Activated T-helper 17 cell treated with anti-CD3 and anti-CD28 coated beads, Interleukin-2, amount 50 U/mL, for 72 hours (primary cell): ENCODE data around the gene CES1. TPM values are rescaled to one million over a fixed set of nuclear protein-coding genes. Genes with fewer than 3 reads are reported as not detected.
"Not testable (repeated sequence)": the region's sequence is repeated elsewhere in the genome, so short reads cannot be mapped to it uniquely, and the experiment has no call there.

Source experiments
- ATAC-seq: fragments of 150-1000 bp; cut with Tn5 transposase; replicated peaks from 2 replicates; pipeline ENCODE4 v1.10.0; 2021; ENCODE audit warnings: mild to moderate bottlenecking, moderate library complexity
- H3K27ac Mint-ChIP-seq: one replicate; pipeline ENCODE4 v1.8.0; 2022; ENCODE audit warnings: mixed read lengths
- H3K27me3 Mint-ChIP-seq: one replicate; pipeline ENCODE4 v1.8.0; 2022; ENCODE audit warnings: mixed read lengths
- H3K36me3 Mint-ChIP-seq: one replicate; pipeline ENCODE4 v1.8.0; 2022; ENCODE audit warnings: low read depth, mild to moderate bottlenecking, mixed read lengths
- H3K4me1 Mint-ChIP-seq: one replicate; pipeline ENCODE4 v1.8.0; 2022; ENCODE audit warnings: mixed read lengths
- H3K4me3 Mint-ChIP-seq: one replicate; pipeline ENCODE4 v1.8.0; 2022; ENCODE audit warnings: mild to moderate bottlenecking, mixed read lengths
- H3K9me3 Mint-ChIP-seq: one replicate; pipeline ENCODE4 v1.8.0; 2022; ENCODE audit warnings: mixed read lengths
- total RNA-seq, 2 donors: library from RNA; stranded (reverse); gene quantifications; one replicate each; pipeline ENCODE4 v1.2.3, GENCODE V29; 2022

CES1 gene
- total RNA-seq, 2 donors from 2014 or later = not detected

DNA sequence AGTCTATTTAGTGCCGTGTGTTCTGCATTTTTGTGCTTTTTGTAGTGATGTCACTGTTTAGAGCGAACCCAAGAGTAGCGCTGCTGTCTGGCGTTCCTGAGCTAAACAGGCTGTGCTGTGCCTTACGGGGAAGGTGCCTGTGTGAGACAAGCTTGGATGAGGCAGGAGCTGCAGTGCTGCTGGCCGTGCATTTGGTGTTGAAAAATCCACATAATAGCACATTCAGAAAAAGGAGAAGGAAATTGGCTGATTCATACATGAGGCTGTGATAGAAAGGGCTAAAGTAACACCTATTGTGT lies 50.2 kb downstream of the CES1 start:
- H3K27ac Mint-ChIP-seq, H3K36me3 Mint-ChIP-seq: not testable (repeated sequence)

DNA sequence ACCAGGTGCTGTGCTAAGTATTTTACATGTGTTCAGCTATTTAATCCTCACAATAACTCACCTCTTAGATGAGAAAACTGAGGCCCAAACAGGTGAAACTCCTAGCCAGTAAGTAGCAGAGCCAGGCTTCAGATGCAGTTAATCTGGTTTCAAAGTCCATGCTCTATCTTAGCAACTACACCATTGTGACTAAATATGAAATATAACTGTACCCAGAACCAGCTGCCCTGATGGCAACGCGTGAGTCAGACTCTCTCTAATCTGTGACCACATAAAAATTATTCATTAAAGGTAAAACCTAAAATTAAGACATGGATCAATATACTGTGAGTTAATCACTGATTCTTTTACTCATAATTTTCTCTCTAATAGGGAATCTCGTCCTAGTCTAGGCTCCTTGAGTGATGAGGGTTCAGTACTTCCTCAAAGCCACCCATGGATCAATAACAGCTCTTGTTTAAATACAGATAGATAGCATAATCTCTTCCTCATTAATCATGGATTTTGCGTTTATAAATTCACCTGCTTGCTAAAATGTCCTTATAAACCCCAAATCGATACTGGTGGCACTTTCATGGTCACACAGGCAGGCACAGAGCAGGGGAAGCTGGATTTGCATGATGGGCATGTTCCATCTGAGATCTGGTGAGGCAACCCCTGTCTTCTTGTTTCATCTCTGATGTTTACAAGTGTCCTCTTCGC lies 50.7 kb downstream of the CES1 start:
- not testable (repeated sequence) for H3K9me3 Mint-ChIP-seq, H3K4me1 Mint-ChIP-seq, H3K36me3 Mint-ChIP-seq, H3K27ac Mint-ChIP-seq, H3K27me3 Mint-ChIP-seq, ATAC-seq, H3K4me3 Mint-ChIP-seq

More for the DNA sequence above, 50.2 kb downstream of the CES1 start:
- not testable (repeated sequence) for H3K27me3 Mint-ChIP-seq, H3K4me1 Mint-ChIP-seq, H3K9me3 Mint-ChIP-seq, H3K4me3 Mint-ChIP-seq, ATAC-seq

DNA sequence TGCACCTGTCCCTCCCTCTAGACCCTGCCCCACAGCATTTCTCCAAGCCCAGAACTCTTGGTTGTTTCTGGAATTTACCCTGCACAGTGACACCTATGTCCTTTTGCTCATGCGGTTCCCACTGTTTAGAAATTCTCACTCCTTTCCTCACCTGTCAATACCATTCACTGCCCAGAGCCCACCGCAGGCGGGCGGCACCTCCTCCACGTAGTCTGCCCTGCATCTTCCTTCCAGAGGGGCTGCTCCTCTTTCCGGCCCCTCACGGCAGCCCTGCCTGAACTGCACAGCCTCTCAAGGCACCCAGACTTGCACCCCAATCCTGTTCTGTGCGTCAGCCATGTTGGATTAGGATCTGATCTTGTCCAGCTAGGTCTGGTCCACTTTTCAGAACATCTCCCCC lies 51.4 kb downstream of the CES1 start:
- not testable (repeated sequence) for H3K27me3 Mint-ChIP-seq, H3K36me3 Mint-ChIP-seq, H3K4me3 Mint-ChIP-seq, H3K9me3 Mint-ChIP-seq, ATAC-seq, H3K4me1 Mint-ChIP-seq, H3K27ac Mint-ChIP-seq

DNA sequence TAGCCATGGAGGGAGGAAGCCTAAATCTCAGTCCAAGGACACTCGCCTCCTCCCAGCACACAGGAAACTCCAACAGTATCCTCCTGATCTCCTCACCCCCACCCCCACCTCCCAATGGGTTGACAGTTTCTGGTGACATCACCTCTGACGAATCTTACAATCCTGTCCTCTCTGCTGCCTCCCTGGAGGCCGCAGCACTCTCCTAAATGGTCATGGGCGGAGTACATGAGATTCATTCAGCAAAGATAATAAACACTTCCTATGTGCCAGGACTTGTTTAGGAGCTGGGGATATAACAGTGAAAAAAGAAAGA lies 52.8 kb downstream of the CES1 start:
- H3K9me3 Mint-ChIP-seq, H3K27me3 Mint-ChIP-seq, H3K36me3 Mint-ChIP-seq, ATAC-seq, H3K27ac Mint-ChIP-seq, H3K4me1 Mint-ChIP-seq, H3K4me3 Mint-ChIP-seq: not testable (repeated sequence)

DNA sequence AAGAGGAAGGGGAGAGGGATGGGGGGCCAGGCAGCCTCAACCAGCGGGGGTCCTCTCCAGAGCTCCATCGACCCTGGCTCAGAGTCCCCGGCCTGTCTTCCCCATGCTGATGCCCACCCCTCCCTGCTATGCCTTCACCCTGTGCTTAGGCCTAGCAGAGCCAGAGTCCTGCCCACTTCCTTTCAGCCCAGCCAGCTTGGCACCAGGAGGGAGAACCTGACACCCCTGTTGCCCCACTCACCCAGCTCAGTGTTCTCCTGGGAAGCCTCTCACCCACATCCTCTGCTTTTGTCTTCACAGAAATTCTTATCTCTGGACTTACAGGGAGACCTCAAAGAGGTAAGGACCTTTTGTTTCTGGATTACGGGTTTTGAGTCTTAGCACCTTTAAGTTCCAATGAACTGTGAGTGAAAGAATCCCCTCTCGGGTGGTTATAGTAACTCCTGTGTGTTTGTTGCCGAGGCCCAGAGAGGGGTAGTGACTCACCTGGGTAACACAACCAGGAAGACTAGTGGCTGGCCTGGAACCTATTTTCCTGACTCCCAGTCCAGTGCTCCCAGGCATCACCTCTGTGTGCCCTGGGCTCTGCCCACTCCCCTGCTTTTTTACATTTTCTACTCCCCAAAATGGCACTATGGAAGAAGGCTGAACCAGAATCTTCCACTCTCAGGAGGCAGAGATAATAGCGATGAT lies 53.3 kb downstream of the CES1 start:
- Mint-ChIP-seq H3K27ac (no peak overlapping the region), H3K4me3 (no peak overlapping the region), H3K9me3 (no peaks in the 10 kb centered on the region), H3K36me3 (no peaks in the 10 kb centered on the region), H3K4me1 (no peaks in the 10 kb centered on the region), H3K27me3 (peaks cover 6% of the 10 kb centered on the region)
- no peak for ATAC-seq

DNA sequence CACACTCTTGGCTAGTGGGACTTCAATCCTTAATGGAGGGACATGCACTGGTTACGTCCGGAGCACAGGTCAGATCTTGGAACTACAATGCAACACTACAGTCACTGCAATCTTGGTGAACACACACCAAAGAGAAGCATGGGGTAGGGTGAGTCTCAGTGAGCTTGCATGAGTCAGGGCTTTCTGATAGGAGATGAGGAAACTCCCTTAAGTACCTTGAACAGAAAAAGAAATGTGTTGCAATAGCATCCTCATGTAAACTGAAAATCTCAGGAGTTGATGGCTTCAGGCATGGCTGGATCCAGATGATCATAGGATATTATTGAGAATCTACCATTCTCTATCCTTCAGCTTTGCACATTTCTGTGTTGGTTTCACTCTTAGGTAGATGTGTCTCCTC lies 54.1 kb downstream of the CES1 start:
- peaks cover 10% of the 10 kb centered on the region for H3K27me3 Mint-ChIP-seq
- no peaks in the 10 kb centered on the region for H3K4me1 Mint-ChIP-seq
- no peaks in the 10 kb centered on the region for H3K36me3 Mint-ChIP-seq
- H3K9me3 Mint-ChIP-seq = no peaks in the 10 kb centered on the region
- no peak overlapping the region for H3K27ac Mint-ChIP-seq
- no peak overlapping the region for H3K4me3 Mint-ChIP-seq
- no peak for ATAC-seq

DNA sequence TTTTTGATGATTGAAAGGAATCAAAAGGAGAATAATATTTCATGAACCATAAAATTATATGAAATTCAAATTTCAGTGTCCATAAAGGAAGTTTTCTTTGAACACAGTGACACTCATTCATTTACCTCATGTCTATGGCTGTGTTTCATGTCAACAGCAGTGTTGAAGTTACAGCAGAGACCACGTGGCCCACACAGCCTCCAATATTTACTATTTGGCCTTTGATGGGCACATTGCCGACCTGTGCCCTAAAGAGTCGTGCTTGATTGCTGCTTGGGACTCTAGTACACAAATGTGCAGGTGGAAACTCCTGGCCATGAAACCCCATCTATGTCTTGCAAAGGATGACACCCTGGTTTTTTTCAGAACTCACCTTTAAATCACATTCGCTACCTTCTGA lies 57.0 kb downstream of the CES1 start:
- no peak for ATAC-seq
- peaks cover 7% of the 10 kb centered on the region for H3K27me3 Mint-ChIP-seq
- H3K4me3 Mint-ChIP-seq = no peak overlapping the region
- no peak overlapping the region for H3K27ac Mint-ChIP-seq
- no peaks in the 10 kb centered on the region for H3K9me3 Mint-ChIP-seq
- H3K36me3 Mint-ChIP-seq = no peaks in the 10 kb centered on the region
- no peaks in the 10 kb centered on the region for H3K4me1 Mint-ChIP-seq

DNA sequence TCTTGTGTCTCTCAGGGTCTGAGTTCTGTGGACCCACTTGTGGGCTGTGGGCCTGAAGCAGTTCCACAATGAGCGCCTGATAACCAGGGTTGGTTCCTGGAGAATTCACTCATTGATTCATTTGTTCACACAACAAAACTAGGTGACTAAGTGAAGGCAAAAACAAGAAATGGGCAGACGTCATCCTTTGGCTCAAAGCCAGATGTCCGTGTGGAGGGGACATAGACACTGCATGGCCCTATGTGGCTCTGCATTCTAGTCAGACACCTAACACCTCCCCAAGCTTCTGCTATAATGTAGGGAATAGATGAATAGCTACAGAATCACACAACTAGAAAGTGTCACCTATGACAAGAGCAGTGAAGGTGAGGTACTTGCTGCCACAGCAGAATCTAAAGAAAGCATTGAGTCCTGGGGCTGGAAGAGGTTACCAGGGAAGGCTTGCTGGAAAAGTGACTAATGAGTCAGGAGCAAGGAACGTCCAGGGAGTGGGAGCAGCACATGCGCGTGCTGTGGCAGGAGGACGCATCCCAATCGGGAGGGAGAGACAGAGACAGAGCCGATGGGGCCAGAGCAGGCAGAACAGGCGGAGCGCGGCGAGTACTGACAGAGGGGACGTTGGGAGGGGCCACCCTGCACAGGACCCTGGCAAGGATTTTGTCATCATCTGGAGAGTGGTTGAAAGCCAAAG lies 58.9 kb downstream of the CES1 start:
- Mint-ChIP-seq H3K27ac (no peak overlapping the region), H3K9me3 (no peaks in the 10 kb centered on the region), H3K27me3 (peaks cover 7% of the 10 kb centered on the region), H3K4me1 (no peaks in the 10 kb centered on the region), H3K4me3 (no peak overlapping the region), H3K36me3 (no peaks in the 10 kb centered on the region)
- ATAC-seq = no peak

DNA sequence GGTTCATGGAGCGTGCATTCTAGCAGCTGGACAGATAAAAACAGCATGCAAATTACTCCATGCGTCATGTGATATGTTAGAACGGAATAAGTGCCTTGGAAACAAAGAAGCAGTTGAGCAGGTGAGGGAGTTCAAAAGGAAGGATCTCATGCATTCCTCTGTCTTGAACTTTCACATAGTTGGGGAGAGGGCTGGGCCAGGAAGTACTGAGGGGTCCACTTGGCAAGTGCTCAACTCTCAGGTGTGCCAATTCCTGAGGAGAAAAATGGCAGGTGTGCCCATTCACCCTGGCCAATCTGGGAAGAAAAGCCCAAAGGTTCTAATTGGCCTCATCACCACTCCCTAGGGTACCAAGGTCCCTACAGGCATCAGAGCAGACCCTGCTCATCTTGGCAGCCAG lies 67.7 kb downstream of the CES1 start:
- H3K9me3 Mint-ChIP-seq = no peaks in the 10 kb centered on the region
- no peaks in the 10 kb centered on the region for H3K36me3 Mint-ChIP-seq
- H3K27ac Mint-ChIP-seq = no peak overlapping the region
- no peak for ATAC-seq
- no peak overlapping the region for H3K4me3 Mint-ChIP-seq
- H3K4me1 Mint-ChIP-seq = no peaks in the 10 kb centered on the region
- H3K27me3 Mint-ChIP-seq = peaks cover 9% of the 10 kb centered on the region

DNA sequence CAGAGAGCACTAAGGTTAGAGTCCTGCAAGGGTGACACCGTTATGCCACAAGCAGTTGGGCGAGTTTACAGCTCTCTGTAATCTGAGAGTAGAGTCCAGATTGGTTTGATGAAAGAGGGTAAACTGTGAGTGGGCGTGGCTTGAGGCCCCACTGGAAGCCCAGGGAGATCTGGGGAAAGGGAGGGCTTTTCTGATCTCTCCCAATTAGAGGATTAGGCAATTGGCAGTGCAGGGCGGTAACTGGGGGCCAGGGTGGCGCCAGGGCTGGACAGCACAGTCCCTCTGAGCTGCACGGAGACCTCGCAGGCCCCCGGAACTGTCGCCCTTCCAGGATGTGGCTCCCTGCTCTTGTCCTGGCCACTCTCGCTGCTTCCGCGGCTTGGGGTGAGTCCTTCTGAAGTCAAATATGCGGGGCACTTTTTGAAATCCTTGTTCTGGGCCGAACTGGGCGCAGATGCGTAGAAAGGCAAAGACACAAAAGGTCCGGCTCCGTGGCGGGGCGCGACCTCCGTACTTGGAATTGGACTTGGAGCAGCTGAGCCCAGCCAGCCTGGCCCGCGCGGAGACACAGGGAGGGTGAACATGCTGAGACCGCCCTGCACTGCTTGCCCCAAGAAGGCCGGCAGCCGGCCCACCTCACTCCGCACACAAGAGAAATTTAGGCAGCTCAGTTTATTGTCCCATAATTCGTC lies 72.4 kb downstream of the CES1 start:
- Mint-ChIP-seq H3K36me3 (no peaks in the 10 kb centered on the region), H3K9me3 (no peaks in the 10 kb centered on the region)
- ATAC-seq = no peak

DNA sequence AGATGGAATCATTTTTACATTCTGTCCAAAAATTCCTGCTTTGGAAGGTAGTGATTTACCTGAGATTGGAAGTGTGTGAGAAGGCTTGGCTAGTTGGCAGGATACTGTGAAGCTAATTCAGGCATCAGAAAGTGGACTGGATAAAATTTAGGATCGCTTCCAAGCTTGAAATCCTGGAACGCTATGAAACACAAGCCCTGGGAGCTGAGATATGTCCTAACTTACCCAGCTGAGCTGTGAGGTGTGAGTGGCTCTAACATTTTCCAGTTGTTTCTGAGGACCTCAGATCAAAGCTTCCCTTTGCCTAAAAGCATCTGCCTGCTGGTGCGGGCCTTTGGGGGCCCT lies 73.0 kb downstream of the CES1 start:
- ATAC-seq, H3K4me1 Mint-ChIP-seq: not testable (repeated sequence)

More for the DNA sequence above, 72.4 kb downstream of the CES1 start:
- Mint-ChIP-seq H3K27me3 (peaks cover 9% of the 10 kb centered on the region), H3K4me1 (no peaks in the 10 kb centered on the region), H3K27ac (no peak overlapping the region), H3K4me3 (no peak overlapping the region)

DNA sequence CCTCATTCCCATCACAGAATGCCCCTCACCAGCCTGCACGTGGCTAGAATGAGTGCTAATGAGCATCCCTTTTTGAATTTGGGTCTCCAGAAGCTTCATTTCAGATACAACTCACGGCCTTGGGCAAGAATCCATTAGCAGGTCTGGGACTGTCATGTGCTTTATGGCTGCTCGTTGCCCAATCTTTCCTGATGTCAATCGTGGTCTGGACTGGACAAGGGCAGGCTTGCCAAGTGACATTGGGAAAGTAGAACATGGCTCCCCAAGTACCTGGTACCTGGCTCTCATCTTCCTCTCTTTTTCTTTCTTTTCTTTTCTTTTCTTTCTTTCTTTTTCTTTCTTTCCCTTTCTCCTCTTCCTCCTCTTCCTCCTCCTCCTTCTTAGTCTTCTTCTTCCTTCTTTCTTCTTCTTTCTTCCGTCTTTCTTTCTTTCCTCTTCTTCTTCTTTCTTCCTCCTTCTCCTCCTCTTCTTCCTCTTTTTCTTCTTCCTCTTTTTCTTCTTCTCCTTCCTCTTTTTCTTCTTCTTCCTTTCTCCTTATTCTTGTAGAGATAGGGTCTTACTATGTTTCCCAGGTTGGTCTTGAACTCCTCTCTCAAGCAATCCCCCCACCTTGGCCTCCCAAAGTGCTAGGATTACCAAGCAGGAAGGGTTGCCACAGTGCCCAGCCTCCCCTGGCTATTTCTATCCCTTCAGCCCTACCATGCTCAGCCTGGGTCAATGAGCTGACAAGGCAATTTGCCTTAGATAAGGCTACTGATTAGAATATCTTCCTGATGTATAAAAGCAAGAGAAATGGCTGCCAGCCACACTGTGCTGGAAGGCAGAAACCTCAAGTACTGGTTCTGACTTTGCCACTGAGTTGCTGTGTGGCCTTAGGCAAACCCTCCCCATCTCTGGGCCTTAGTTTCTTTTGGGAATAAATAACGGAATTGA lies 75.0 kb downstream of the CES1 start:
- H3K4me3 Mint-ChIP-seq, H3K27me3 Mint-ChIP-seq, H3K27ac Mint-ChIP-seq, H3K36me3 Mint-ChIP-seq, ATAC-seq: not testable (repeated sequence)
- Mint-ChIP-seq H3K9me3 (peaks cover 14% of the 10 kb centered on the region), H3K4me1 (peaks cover 14% of the 10 kb centered on the region)

More for the DNA sequence above, 73.0 kb downstream of the CES1 start:
- not testable (repeated sequence) for H3K4me3 Mint-ChIP-seq, H3K9me3 Mint-ChIP-seq, H3K27me3 Mint-ChIP-seq, H3K36me3 Mint-ChIP-seq, H3K27ac Mint-ChIP-seq

DNA sequence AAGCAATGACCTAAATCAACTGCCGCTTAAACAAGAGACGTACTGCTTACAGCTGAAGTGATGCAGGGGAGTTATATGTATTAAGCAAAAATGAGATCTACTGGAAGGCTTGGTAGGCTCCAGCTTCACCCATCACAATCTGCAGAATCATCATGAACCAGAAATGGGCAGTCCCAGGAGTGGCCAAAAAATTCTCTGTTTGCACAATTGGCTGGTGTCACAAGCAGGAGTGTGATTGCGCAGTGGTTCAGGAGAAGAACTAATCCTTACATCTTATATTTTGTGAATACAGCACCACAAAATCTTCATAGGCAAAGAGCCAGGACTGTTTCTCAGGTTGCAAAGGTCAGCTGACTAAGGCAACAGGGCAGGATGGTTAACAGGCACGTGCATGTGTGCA lies 75.9 kb downstream of the CES1 start:
- H3K4me1 Mint-ChIP-seq = peaks cover 14% of the 10 kb centered on the region
- no peak overlapping the region for H3K4me3 Mint-ChIP-seq
- no peaks in the 10 kb centered on the region for H3K36me3 Mint-ChIP-seq
- H3K9me3 Mint-ChIP-seq = peaks cover 14% of the 10 kb centered on the region
- H3K27me3 Mint-ChIP-seq = peaks cover 4% of the 10 kb centered on the region
- ATAC-seq = no peak
- H3K27ac Mint-ChIP-seq = no peak overlapping the region

DNA sequence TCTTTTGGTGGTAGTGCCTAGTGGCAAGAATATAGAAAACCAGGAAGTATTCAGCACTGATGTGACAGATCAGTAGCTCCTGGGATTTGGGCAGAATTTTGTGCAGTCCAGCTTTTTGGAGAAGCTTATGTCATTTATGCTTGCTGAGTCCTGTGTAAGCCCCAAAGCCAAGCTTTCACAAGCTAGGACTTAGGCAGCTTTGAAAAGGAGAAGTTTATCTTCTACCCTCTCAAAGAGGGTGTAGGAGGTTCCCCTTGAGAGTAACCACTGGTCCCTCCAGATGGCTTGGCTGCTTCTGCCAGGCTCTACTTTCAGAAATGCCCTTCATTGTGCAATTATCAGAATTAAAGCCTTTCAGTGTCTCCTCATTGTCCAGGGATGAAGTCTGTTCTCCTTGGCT lies 78.8 kb downstream of the CES1 start:
- Mint-ChIP-seq H3K27ac (peak overlapping the region; percentile 82), H3K27me3 (no peaks in the 10 kb centered on the region), H3K4me3 (peak overlapping the region; percentile 50), H3K36me3 (no peaks in the 10 kb centered on the region), H3K9me3 (peaks cover 14% of the 10 kb centered on the region), H3K4me1 (peaks cover 14% of the 10 kb centered on the region)
- no peak for ATAC-seq
